G401.6 (cell line): ENCODE data around the gene NSL1.

Source experiments
- FAIRE-seq: peaks from 2 replicates; lab custom pipeline; 2012; peaks lifted over from hg19 to GRCh38; lab: Jason Lieb, UNC

Gene NSL1

DNA sequence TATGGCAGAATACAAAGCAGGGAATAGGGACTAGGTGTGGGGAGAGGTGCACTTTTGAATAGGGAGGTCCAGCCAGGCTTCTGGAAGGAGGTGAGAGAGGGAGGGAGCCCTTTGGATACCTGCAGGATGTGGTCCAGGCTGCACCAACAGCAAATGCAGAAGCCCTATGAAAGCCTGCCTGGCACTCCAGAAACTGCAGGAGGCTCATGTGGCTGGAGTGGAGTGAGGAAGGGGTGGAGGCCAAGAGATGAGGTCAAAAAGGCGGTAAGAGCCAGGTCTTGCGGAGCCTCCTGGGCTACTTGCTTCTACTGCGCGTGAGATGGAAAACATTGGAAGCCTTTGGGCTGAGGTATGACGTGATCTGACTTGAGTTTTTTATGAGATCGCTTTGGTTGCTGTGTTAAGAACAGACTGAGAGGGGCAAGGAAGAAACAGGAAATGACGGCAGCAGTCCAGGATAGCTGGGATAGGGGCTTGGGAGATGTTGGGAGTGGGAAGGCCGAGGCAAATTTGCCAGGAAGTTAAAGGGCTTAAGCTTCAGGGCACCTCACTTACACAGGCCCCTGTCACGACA lies 87.5 kb downstream of the NSL1 start:
- FAIRE-seq: no peak

DNA sequence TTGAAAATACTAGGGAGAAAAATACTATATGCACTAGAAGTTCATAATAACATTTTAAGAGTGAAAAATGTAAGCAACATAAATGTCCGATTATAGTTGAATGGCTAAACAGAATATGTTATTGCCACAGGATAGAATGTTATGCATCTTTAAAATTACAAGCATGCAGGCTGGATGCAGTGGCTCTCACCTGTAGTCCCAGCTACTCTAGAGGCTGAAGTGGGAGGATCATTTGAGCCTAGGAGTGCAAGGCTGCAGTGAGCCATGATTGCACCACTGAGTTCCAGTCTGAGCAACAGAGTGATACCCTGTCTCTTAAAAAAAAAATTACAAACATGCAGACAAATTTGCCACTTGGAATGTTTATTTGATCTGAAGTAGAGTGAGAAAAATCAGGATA lies 88.9 kb downstream of the NSL1 start:
- peak; percentile 25 for FAIRE-seq

DNA sequence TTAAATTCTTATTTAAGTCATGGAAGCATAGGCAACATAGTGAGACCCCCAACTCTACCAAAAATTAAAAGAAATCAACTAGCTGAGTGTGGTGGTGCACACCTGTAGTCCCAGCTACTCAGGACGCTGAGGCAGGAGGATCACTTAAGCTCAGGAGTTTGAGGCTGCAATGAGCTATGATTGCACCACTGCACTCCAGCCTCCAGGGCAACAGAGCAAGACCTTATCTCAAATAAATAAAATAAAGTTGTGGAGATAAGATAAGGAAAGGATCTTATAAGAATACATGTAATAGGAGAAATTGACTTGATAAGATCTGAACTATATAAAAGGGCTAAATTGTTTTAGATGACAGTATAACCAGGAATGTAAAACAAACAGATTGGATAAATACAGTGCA lies 89.7 kb downstream of the NSL1 start:
- no peak for FAIRE-seq

GRCh38 chr1:212700892-212701819 lies 90.4 kb downstream of the NSL1 start:
- no peak for FAIRE-seq

GRCh38 chr1:212700223-212700891 lies 91.2 kb downstream of the NSL1 start:
- FAIRE-seq: no peak

- FAIRE-seq: no peak
Measured at GRCh38 chr1:212699625-212700222, 91.9 kb downstream of the NSL1 start, which contains the start of gene BATF3. Gene BATF3, minus strand, starts transcription at chr1:212699840. Its CDS starts 78 bp downstream, at chr1:212699762.

DNA sequence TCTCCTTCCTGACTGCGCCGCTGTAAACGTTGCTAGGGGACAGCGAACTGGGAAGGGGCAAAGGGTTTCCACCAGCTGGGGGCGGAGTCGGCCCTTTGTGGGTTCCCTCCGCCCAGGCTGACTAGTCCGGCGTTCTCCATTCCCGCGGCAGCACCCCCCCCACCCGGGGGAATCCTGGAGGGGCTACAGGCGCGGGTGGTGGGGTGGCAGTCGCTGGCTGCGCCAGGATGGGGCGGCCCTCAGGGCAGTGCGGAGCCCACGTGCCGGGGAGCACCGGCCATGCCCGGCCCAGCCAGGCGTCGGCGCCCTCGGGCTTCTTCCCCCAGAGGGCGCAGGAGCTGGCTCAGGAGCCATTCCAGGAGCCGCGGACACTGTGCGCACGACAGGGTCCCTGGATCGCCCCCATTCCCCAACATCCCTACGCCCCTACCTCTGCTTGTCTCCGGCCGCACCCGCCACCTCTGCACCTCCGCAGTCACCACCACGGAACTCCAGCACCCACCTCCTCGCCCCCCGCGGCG lies 92.4 kb downstream of the NSL1 start:
- FAIRE-seq: no peak

- no peak for FAIRE-seq
Measured at GRCh38 chr1:212698467-212699103, 93.0 kb downstream of the NSL1 start.

DNA sequence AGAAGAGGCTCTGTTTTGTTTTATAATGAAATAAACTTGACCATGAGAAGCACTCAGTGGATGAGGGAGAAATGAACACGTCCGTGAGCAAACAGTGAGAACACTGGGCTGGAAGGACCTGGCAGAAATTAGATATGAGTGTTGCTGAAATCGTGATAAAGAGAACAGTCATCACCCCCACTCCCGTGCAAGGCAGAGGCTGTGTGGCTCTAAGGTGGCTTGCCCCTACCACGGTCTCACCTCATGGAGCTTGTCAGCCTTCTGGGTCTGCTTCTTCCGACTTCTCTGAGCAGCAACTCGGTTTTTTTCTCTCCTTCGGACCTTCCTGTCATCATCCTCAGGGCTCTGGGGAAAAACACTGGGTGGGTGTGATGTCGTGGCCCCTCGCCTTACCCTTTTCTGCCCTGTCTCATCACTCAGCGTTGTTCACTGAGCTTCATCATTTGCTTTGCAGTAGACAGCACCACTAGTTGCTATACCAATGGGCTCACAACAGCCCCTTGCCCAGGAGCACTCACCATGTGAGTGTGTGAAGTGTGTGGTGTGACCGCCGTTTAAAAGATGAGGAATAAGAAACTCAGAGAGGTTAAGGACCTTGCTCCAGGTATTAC lies 94.8 kb downstream of the NSL1 start:
- no peak for FAIRE-seq

DNA sequence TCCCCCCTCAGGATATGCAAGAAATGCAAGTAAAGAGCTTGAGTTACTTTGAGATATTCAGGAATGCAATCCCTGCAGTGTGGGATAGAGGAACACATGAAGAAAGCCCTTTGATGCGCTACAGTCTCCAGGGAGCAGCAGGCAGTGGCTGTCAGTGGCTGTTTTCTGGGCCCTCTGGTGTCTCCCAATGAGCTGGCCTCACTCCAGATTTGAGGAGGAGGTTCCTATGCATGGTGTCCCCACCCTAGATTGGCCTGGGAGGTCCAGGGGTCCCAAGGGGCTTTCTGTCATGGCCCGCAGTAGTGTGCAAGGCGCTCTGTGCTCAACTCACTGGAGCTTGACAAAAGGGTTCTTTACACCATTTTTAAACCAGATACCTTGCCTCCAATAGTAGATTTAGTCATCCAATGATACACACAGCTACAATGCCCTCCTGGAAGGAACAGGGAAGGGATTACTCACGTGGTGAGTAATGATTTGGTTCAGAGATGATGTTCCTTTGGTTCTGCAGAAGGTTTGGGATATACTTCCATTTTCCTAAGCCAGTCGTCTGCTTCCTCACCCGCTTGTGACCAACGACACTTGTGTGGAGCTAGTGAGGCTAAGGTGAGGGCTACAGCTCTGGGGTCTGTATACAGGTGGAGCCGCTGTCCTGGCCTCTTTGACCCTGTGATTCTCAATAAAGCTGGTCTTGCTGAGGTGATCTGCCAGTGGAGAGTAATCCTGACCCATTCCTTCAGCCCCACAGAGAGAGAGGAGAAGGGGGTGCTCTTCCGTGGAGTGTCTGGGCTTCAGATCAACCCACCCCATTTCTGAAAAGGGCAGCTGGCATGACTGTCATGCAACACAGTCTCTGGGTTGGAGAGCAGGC lies 98.6 kb downstream of the NSL1 start:
- FAIRE-seq: no peak

GRCh38 chr1:212691561-212692071 lies 100.0 kb downstream of the NSL1 start:
- no peak for FAIRE-seq

- no peak for FAIRE-seq
Measured at GRCh38 chr1:212690816-212691403, 100.7 kb downstream of the NSL1 start.

DNA sequence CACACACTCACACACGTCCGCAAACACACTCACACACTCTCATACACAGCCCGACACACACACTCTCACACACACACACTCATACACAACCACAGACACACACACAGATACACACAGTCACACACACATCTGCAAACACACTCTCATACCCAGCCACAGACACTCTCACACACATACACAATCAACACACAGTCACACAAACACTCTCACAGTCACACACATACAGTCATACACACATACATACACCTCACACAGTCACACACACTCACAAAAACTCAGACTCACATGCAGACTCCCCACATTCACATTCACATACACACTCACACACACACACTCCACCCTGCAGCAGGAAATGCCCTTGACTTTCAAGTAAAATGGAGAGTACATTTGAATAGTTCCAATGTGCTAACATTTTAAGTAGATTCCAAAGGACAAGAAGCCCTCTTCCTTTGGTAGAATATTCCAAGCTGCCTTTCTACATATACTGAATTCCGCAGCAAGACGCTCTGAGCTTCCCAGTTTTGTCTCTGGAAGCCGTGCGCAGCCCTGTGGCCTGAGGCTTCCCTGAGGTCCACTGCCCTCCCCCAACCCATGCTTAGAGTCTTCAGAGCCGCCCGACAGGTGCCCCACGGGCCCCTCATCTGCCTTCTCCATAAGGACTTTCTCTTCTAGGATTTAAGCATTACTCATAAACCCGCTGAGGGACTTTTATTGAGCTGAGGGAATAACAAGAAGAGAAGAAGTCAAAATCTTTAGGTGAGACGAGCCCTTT lies 101.6 kb downstream of the NSL1 start:
- FAIRE-seq: no peak

DNA sequence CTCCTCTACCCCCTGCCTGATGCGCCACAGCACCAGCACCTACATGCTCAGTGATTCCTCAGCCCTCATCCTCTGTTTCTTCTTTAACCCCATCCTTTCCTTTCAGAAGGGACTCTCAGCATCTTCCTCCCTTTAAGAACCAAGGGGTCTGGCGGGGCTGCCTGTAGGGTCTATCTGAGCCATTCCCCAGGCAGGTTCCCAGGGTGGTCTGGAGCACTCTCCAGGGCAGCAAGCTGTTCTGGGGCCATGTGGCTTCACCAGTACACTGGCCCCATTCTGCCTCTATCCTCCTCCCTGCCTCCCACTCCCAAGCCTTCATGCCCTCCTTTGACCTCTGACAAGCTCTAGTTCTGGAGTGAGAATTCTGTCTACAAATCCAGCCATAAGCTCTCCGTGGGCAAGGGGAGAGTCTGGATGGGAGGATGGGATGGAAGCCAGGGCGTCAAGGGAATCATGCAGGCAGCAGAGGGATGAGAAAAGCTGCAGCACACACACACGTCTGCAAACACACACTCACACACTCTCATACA lies 102.3 kb downstream of the NSL1 start:
- no peak for FAIRE-seq

- no peak for FAIRE-seq
Measured at GRCh38 chr1:212688341-212689047, 103.1 kb downstream of the NSL1 start.

DNA sequence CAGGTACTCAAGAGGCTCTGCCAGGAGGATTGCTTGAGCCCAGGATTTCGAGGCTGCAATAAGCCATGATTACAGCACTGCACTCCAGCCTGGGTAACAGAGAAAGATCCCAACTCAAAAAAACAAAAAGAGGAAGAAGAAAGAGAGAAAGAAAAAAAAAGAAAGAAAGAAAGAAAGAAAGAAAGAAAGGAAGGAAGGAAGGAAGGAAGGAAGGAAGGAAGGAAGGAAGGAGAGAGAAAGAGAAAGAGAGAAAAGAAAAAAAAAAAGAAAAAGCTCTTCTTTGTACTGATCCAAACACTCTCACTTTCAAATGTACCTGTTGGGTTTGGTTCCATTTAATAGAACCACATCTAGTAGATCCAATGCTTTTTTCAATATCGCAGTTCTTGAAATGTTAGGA lies 103.8 kb downstream of the NSL1 start:
- no peak for FAIRE-seq

DNA sequence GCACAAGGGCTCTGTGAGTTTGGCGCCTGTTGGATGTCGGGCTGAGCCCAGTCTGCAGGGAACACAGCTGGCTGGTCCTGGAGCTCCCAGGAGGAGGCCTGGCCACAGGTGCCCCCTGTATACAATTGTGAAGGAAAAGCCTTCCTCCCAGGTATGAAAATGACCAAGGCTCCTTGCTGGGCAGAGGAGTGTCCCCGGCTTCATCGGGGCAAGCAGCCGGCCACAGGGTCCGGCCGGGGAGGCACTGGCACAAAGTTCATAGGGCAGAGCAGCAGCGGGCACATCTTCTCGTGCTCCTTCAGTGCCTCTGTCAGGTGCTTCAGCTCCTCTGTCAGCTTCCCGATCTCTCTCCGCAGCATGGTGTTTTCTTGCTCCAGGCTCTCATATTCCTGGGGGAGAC lies 105.0 kb downstream of the NSL1 start:
- FAIRE-seq: no peak

DNA sequence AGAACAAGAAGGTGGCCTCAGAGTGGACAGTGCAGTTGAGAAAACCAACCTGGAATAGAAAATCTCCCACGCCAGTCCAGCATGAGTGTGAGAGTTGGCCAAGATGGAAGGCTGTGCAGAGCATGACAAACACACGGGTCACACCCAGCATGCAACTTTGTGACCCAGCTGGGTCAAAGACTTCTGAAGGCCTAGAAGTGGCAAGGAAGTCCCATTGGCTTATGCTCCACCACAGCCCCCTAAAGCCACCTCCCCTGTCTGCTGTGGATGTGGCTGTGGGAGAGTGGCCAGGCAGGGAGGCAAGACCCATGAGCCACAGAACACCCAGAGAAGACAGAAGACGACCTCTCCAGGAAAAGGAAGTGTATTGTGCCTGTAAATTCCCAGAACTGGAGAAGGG lies 105.5 kb downstream of the NSL1 start:
- no peak for FAIRE-seq
